Measurements from ENCODE around the gene DNASE1L2.
"Not testable (repeated sequence)": the region's sequence is repeated elsewhere in the genome, so short reads cannot be mapped to it uniquely, and the experiment has no call there.

Gene DNASE1L2

DNA sequence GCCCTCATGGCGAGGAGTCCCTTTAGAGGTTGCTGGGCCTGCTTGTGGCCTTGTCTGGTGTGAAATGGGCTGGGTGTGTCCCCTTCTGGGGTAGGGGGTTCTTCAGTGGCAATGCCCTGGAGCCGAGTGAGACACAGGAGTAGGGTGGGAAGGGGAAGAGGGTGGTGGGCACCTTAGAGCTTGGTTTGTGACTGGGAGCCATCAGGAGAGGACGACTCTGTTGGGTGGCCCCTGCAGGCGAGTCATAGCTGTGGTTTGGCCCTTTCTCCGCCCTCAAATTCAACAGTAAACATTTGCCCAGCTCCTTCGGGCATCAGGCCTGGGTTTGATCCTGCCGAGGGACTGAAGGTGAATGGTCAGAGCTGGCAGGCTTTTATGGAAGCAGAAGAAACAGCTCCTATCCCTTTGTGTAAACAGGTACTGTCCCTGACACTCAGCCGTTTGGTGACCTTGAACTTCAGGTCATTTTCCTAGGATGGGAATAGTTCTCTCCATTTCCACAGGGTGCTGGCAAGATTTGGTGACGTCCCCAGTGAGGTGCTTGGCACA is 9.9 kb upstream of the DNASE1L2 start:
- no peak for DNase-seq

DNA sequence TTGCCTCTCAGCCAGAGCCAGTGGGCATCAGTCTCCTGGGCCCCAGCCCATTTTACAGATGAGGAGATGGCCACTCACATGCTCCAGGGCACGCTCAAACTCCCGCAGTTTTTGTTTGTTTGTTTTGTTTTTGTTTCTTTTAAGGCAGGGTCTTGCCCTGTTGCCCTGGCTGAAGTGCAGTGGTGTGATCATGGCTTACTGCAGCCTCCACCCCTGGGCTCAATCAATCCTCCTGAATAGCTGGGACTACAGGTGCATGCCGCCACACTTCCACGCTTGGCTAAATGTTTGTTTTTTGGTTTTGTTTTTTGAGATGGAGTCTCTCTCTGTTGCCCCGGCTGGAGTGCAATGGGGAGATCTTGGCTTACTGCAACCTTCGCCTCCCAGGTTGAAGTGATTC is 9.3 kb upstream of the DNASE1L2 start:
- DNase-seq = no peak

DNA sequence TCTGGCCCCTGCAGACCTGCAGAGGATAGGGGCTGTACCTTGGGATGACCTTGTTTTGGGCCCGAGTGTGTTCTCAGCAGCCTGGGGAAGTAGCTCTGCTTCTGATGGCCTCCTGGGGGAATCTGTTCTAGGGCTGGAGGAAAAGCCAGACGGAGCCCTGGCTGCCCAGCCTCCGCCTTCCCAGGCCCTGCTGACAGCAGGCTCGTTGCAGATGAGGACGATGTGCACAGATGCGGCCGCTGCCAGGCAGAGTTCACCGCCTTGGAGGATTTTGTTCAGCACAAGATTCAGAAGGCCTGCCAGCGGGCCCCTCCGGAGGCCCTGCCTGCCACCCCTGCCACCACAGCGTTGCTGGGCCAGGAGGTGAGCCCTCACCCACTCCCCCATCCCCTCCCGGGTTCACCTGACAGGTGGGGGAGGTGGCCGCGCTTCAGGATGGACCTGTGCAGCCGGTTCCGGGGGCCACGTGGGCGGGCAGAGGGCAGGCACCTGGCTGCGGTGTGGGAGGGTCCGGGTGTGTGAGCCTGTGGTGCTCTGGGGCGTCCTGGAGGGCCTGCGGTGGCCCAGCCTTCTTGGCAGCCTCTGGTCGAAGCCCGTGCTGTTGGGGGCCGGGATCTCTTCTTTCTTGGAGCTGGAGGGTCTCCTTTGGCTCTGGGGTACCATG is 8.0 kb upstream of the DNASE1L2 start:
- DNase-seq = no peak

GRCh38 chr16:2229091-2229490 is 7.2 kb upstream of the DNASE1L2 start:
- DNase-seq = no peak

GRCh38 chr16:2229632-2230250 is 6.5 kb upstream of the DNASE1L2 start:
- no peak for DNase-seq

- DNase-seq = no peak
These were observed 5.9 kb upstream of the DNASE1L2 start for GRCh38 chr16:2230376-2230775.

DNA sequence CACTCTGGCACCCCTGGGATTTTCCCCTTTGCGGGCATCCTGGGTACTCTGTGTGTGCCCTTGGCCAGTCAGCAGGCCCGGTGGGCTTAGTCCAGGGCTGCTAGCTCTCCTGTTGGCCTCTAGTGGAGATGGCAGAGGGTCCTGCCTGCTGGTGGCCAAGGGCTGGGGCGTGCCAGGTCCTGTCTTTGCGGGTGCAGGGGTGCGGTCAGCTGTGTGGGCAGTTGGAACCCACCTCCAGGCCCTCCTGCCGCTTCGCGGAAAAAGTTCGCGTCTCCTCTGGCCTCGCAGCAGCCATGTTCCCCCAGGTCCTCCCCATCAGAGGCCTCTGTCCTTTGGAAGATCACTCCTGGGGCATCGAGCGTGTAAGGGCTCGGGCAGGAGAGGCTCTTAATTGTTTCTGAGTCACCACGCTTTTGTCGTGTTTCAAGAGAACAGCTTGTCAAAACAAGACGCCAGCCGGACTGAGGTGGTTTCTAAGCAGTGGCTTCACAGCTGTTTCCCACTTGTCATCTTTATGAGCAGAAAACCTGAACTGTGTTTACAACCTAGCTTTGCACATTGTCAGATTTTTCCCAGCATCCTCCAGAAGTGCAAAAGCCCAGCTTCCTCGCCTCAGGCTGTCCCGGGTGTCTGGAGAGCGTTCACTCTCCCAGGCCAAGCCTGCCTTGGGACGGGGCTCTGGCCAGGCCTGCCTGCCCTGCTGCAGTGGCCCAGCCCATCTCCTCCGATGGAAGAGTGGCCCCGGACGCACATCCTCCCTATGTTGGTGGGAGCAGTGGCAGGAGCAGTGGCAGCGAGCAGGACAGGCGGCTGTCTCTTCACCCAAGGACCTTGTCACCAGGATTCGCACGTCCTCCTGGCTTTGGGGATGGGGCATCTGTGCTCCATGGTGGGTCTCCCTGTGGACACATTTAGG is 5.0 kb upstream of the DNASE1L2 start:
- no peak for DNase-seq

- no peak for DNase-seq
These were observed 3.9 kb upstream of the DNASE1L2 start for GRCh38 chr16:2232094-2232990.

GRCh38 chr16:2233046-2233775 is 3.0 kb upstream of the DNASE1L2 start:
- DNase-seq = no peak

- no peak for DNase-seq
These were observed 2.1 kb upstream of the DNASE1L2 start for GRCh38 chr16:2233872-2234812.

DNA sequence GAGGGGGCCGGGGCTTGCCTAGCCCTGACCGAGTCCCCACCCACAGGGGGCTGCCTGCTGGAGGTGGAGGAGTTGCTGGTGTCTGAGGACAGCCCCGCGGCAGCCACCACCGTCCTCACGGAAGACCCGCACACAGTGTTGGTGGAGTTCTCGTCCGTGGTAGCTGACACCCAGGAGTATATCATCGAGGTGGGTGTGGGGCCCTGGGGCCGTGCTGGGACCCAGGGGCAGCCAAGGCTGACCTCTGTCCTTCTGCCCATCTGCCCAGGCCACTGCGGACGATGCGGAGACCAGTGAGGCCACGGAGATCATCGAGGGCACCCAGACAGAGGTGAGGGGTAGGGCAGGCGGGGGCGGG is 1.5 kb upstream of the DNASE1L2 start:
- DNase-seq = no peak

DNA sequence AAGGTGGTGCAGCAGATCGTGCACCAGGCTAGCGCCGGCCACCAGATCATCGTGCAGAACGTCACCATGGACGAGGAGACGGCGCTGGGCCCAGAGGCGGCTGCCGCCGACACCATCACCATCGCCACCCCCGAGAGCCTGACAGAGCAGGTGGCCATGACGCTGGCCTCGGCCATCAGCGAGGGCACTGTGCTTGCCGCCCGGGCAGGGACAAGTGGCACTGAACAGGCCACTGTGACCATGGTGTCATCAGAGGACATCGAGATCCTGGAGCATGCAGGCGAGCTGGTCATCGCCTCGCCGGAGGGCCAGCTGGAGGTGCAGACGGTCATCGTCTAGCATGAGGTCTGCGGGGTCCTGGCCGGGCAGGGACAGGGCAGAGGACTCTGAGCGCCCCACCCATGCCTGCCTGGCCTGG is 1.0 kb upstream of the DNASE1L2 start:
- no peak for DNase-seq

DNA sequence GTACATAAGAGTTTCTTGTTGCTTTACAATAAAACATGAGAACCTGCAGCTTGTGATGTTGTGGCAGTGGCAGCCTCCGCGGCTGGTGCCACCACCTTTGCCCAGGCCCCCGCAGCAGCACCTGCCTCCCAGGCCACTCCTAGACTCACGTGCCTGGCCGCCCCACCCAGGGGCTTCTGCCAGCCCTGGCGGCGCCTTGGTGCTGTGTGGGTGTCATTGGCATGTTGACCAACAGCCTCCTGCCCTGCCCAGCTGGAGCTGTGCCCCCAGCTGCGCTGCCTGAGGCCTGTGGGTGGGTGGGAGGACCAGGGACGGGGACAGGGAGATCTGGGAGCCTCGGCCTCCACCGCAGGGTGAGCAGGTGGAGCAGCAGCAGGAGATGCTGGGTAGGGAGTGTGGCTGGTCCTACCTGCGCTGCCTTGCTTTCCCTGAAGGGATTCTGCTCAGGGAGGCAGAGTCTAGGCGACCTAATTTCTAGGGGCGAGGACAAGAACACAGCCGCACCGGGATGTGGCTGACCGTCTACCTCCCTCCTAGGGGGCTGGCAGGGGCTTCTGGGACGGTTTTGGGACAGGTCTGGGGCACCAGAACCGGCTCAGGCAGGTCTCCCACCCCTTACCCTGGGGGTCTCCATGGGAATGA is 428 bp upstream of the DNASE1L2 start:
- DNase-seq = no peak

GRCh38 chr16:2237102-2237482 is 848 bp downstream of the DNASE1L2 start:
- DNase-seq = no peak

- no peak for DNase-seq
These were observed 1.4 kb downstream of the DNASE1L2 start for GRCh38 chr16:2237493-2238149.

DNA sequence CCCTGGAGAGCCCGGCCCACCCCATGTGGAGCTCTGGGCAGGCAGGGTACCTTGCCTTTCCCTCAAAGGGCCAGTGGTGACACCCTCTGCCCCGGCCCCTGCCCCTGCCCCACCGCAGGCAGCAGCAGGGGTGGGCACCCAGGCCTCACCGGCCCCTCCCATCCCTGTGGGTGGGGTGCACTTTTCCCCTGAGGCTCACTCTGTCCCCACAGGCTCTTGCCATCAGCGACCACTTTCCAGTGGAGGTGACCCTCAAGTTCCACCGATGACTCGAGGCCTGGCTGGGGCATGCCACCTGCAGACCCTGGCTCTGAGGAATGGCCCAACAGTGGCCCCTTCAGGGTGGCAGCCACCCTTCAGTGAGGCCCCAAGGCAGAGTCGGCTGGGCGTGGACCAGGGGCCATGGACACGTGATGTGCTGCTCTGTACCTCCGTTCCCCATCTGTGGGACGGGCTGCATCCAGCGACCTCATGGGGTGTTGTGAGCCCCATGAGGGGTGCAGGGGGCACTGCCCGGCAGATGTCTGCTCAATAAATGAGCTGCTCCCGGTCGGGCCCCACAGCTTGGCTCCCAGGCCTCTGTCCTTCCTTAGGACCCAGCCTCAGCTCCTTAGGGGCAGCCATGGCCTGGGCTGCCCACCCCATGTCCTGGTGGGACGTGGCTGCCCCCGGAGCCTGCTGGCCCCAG is 2.0 kb downstream of the DNASE1L2 start:
- DNase-seq = no peak

DNA sequence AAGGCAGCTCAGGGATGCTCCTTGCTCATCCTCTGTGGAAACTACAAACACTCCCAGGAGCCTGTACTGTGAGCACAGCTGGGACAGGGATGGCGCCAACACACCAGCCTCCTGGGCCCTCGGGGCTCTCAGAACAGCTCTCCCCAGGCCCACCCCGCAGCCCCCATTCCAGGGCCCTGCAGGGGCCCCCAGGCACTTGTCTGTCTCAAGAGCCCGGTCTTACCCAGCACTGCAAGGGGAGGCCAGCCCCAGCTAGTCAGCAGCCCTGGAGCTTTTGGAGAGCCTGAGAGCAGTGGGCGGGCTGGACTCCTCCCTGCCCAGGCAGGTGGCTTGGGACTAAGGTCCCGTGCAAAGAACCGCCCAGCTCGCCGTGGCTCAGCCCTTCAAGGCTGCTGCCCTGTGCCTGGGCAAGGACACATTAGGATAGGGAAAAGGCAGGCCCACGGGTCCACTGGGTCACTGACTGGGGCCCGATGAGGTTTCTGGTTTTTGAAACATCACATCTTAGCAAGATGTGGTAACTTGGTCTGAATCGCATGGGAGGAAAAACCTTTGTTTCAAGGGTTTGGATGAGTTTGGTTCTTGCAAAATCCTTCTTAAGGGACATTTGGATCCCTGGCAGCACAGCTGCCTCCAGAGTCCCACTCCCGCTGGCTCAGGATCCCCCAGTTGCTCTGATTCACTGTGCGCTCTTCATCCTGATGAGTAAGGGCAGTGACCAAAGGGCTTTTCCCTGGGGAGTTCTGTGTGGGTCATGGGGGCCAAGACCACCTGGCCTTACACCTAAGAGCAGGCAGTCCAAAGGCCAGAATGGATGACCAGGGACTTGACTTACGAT is 2.8 kb downstream of the DNASE1L2 start:
- no peak for DNase-seq

DNA sequence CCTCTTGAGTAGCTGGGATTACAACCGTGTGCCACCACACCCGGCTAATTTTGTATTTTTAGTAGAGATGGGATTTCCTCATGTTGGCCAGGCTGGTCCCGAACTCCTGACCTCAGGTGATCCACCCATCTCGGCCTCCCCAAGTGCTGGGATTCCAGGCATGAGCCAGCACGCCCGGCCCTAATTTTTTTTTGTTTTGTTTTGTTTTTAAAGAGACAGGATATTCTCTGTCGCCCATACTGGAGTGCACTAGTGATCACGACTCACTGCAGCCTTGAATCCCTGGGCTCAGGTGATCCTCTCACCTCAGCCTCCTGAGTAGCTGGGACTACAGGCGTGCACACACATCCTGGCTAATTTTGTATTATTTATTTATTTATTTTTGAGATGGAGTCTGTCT is 4.1 kb downstream of the DNASE1L2 start:
- not testable (repeated sequence) for DNase-seq
